Activated CD8-positive, alpha-beta memory T cell treated with anti-CD3 and anti-CD28 coated beads, Interleukin-2, amount 50 U/mL, for 48 hours (primary cell): Measurements from ENCODE around the gene PDE1A.

Experiments
- DNase-seq: peaks from one replicate; pipeline ENCODE4 v3.0.0-alpha.2; 2020

PDE1A gene

DNA sequence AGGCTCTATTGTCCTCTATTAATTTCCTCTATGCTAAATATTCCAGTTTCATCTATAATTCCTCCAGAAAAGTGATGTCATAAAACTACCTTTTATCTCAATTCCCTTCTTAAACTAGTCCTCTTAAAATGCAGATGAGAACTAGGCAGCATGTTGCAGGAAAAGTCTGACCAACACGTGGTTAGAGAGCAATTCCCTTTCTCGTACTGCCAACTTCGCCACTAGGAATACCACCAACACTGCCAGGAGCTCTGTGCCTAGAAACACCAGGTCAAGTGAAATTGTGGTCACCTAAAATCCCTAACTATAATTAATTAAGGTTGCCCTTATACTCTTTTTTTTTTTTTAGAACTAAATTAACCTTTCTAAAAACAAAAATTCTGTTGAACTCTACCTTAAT lies 313.5 kb downstream of the PDE1A start:
- no peak for DNase-seq

DNA sequence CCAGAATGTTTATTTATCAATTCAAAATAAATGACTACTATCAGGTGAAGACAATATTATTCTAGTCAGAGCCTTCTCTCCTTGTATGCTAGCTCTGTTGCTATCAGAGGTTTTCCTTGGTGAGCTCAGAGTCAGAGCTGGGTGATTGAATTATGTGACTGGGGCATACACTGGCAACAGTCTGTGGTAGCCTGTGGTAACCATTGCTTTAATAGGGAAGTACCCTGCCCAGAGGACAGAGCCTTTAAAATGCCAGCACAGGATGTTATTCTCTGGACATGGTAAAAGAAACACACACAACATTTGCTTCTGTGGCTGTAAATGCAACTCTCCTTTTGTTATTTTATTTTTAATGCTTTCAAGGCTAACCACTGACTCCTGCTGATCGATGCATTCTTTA lies 316.5 kb downstream of the PDE1A start:
- DNase-seq, result no peak

DNA sequence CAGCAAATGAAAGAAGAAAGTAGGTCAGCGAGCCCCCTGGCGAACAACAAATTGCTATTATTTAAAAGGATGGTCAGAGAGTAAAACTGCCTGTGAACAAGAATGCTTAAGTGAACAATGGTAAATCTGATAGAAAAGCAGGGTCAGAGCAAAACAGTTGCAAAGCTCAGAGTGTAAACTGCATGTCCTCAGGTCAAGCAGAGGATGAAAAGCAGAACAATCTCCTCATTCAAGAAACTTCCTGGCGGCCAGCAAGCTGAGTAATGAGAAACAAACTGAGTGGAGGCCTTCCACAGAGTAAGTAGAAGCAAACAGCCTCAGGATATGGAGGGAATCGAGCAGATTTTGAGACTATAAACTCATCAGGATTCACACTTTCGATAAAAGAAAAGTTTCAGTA lies 323.3 kb downstream of the PDE1A start:
- no peak for DNase-seq

DNA sequence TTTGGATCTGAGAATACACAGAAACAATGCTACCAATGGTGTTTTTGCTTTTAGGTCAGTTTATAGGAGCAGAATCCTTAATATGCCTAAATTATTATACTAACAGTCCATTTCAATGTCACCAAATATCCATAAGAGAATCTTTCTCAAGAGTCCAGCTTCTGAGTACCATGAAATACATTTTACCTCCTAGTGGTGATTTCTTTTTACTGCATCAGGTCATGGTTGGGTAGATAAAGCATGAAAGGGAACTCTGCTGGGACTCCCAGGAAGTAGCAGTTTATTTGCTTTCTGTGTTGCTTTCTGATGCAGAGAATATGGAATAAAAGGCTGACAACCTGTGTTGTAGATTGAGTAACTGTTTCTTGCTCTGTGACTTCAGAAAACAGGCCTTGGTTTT lies 325.6 kb downstream of the PDE1A start:
- DNase-seq, result no peak

DNA sequence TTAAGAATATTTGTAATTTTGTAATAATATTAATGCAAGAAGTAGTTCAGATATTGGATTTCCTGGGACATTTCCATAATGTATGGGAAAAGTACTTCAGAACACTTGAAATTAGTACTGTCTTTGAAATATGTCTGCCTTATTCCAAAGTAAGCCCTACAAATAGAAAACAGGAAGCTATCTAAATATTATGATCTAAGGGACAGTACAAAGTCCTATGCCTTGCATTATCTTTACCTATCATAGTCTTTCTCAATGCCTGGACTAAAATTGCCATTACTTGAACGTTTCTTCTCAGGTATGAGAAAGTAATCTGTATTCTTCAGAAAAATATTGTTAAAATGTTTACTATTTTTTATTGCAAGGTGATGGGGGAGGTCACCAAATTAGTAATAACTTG lies 328.2 kb downstream of the PDE1A start:
- no peak for DNase-seq

DNA sequence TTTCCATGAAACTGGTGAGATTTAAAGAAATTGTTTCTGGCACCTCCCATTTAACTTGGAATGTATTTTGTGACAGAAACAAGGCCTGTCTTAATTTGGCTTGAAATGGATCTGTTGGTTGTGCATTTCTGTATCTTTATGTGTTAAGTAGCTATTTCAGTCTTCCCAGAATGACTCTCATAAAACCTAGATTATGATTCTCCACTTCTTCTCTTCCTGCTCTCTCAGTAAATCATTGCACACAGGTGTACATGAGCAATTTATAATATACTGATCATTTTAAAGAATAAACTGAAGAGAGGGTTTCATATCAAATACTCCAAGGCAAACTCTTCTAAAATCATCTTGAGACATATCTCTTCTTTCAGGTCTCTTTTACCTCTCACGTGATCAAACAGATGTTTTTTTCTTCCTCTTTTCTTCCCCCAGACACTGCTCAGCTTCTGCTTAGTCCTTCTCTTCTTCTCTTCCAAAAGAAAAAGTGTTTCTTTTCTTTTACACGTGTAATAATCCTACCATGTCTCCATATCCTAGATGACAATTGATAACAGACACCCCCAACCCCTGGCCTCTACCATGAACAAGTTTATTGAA lies 329.2 kb downstream of the PDE1A start:
- DNase-seq, result no peak

DNA sequence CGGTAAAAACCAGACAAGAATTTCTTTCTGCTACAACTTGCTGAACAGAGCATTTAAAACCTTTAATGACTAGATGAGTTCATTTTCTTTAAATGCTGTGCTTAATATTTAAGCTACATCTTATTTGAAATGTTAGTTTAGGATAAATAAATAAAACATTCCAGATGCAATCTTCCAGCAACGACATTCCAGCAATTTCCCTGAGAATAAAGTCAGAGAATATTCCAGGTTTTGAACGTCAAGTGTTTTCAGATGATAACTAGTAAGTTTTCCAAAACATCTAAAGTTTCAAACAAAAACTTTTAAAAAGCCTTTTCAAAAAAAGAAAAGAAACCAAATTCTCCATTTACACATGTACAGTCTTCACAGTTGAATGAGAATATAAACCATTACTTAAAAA lies 336.4 kb downstream of the PDE1A start:
- DNase-seq, result no peak
